PC-3 (cell line): ENCODE results near the gene MICOS13. TPM values are rescaled to one million over a fixed set of nuclear protein-coding genes. Genes with fewer than 3 reads are reported as not detected.
A peak's percentile ranks its signal among the peaks of the same experiment; 100 is the strongest.

Source experiments
- ATAC-seq: fragments of 200-7000 bp; cut with Tn5 transposase; 2 replicates; pipeline ENCODE4 v1.9.1; 2020; ENCODE audit warnings: mild to moderate bottlenecking, moderate library complexity
- BruUV-seq: library from RNA; stranded (reverse); fragments of 400-500 nt; replicated peaks from 2 replicates; lab custom pipeline; 2021; lab: Mats Ljungman, UMichigan
- CTCF ChIA-PET: fragments of 300-600 bp; sonication (Branson Sonifier 250); formaldehyde crosslinking; loops from one replicate; lab custom pipeline; 2022; ENCODE audit warnings: antibody characterized with exemption; lab: Charles Lee
- POLR2A ChIA-PET: fragments of 300-600 bp; sonication (Branson Sonifier 250); formaldehyde crosslinking; loops from one replicate; lab custom pipeline; 2022; ENCODE audit warnings: antibody characterized with exemption; ENCODE audit not compliant: unreplicated experiment; lab: Charles Lee
- DNase-seq: peaks from one replicate; pipeline ENCODE4 v3.0.0-alpha.2; 2015
- H2AFZ ChIP-seq: fragments of 300-600 bp; sonication (generic); 2 replicates; pipeline ENCODE4 v1.6.0; 2016; ENCODE audit warnings: antibody characterized with exemption, low read length
- H3F3A ChIP-seq: fragments of 300-600 bp; sonication (generic); one replicate; pipeline ENCODE4 v1.6.0; 2017; ENCODE audit warnings: antibody characterized with exemption, low read length, control low read depth, mild to moderate bottlenecking; ENCODE audit not compliant: unreplicated experiment
- H3K27ac ChIP-seq: fragments of 300-600 bp; sonication (generic); 2 replicates; pipeline ENCODE4 v1.5.1; 2016; ENCODE audit warnings: mild to moderate bottlenecking, low read length
- H3K27me3 ChIP-seq: fragments of 300-600 bp; sonication (generic); 2 replicates; pipeline ENCODE4 v1.6.1; 2016; ENCODE audit warnings: low read length, mixed read lengths
- H3K36me3 ChIP-seq: fragments of 300-600 bp; sonication (generic); 2 replicates; pipeline ENCODE4 v1.6.1; 2016; ENCODE audit warnings: low read depth, mixed run types, low read length, mixed read lengths
- H3K4me1 ChIP-seq: fragments of 300-600 bp; sonication (generic); 2 replicates; pipeline ENCODE4 v1.5.1; 2016; ENCODE audit warnings: low read length; ENCODE audit not compliant: insufficient read depth
- H3K4me2 ChIP-seq: fragments of 300-600 bp; sonication (generic); 2 replicates; pipeline ENCODE4 v1.6.0; 2016; ENCODE audit warnings: low read length
- H3K4me3 ChIP-seq: fragments of 300-600 bp; sonication (generic); 2 replicates; pipeline ENCODE4 v1.5.1; 2016; ENCODE audit warnings: mild to moderate bottlenecking, low read length, mixed read lengths
- H3K79me2 ChIP-seq: fragments of 300-600 bp; sonication (generic); 2 replicates; pipeline ENCODE4 v1.6.1; 2017; ENCODE audit warnings: low read length, mixed read lengths
- H3K9ac ChIP-seq: fragments of 300-600 bp; sonication (generic); 2 replicates; pipeline ENCODE4 v1.6.0; 2016; ENCODE audit warnings: mild to moderate bottlenecking, low read length
- H3K9me2 ChIP-seq: fragments of 300-600 bp; sonication (generic); replicated peaks from 2 replicates; pipeline ENCODE4 v1.6.1; 2016; ENCODE audit warnings: mixed run types, low read length, mixed read lengths
- H3K9me3 ChIP-seq: fragments of 300-600 bp; sonication (generic); 2 replicates; pipeline ENCODE4 v1.6.1; 2016; ENCODE audit warnings: low read length, mixed read lengths
- H4K20me1 ChIP-seq: fragments of 300-600 bp; sonication (generic); 2 replicates; pipeline ENCODE4 v1.6.1; 2016; ENCODE audit warnings: low read length, mixed read lengths
- EZH2 ChIP-seq: fragments of 300-600 bp; sonication (generic); IDR thresholded peaks from one replicate; pipeline ENCODE4 v1.6.1; 2017; ENCODE audit warnings: antibody characterized with exemption, mild to moderate bottlenecking, low read length; ENCODE audit not compliant: unreplicated experiment
- EZH2phosphoT487 ChIP-seq: fragments of 300-600 bp; sonication (generic); IDR thresholded peaks from 2 replicates; pipeline ENCODE4 v1.6.1; 2018; ENCODE audit warnings: mild to moderate bottlenecking, antibody characterized with exemption, low read length, borderline replicate concordance
- intact Hi-C: fragments of 100-400 bp; cut with micrococcal nuclease; formaldehyde crosslinking; loops from 2 replicates; pipeline ENCODE4 v1.9.0; 2023
- total RNA-seq: library from RNA; depleted of rRNA; stranded (reverse); fragments of >200 nt; gene quantifications from 2 replicates; pipeline ENCODE4 v1.2.3, GENCODE V29; 2014
- TF ChIP-seq, protein P1 (sequence below): fragments of 300-600 bp; sonication (generic); conservative IDR thresholded peaks from 2 replicates; pipeline ENCODE4 v1.5.1; 2017; ENCODE audit warnings: antibody characterized with exemption, low read depth, mild to moderate bottlenecking, low read length

MICOS13 gene
- total RNA-seq, 1 experiment from 2014 or later, result 456 TPM

DNA sequence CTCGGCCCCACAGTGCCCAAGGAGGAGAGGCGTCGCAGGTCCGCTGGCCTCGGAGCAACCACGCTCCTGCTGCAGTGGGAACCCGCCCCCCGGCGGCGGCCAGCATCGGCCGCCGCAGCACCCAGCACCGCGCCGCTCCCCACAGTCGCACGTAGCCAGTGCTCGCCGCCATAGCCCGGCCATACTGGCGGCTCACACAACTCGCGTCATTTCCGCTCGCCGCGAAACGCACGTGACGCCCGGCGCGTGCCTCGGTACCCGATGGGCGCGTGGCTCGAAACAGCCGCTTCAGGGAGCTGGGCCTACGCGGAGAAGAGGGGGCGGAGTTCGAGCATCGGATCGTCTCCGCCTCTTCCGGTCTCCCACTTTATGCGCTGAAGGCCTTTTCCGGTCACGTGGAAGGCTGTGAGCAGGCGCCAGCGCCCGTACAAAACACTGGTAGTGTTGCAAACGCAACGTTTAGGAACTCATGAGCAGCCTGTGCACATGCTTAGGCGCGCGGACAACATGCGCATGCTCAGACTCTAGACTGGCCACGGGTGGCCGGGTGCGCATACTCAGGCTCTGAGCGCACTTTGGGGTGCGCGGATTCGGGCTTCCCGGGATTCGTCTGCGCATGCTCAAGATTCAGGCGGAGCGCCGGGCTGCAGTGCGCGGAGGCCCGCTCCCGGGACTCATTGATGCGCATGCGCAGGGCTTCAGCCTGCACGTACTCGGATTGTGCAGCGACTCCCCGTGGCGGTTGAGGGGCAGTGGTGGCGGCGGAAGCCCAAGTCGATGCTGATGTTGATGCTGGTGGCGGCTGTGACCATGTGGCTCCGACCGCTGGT lies 39.9 kb upstream of the MICOS13 start, which contains the start of the genes CATSPERD and LONP1:
Gene CATSPERD (plus strand): TSS at position 677 of the 830 bp plus-strand sequence. CDS start 101 bp downstream, at position 778.
Gene LONP1 (minus strand): TSS at position 186 of the 830 bp plus-strand sequence. CDS start 14 bp downstream, at position 172.
- Histone ChIP-seq H2AFZ (peak within 1 kb of the TSS; percentile 98), H4K20me1 (peaks cover 25% of the 10 kb centered on the region), H3K36me3 (peaks cover 11% of the 10 kb centered on the region; the same call in 1 of the 2 replicates), H3K4me2 (peak within 1 kb of the TSS; percentile 84), H3K9ac (peak within 1 kb of the TSS; percentile 95), H3K4me3 (peak within 1 kb of the TSS; percentile 95), H3K79me2 (peaks cover 45% of the 10 kb centered on the region), H3F3A (no peaks in the 10 kb centered on the region), H3K27me3 (no peaks in the 10 kb centered on the region), H3K9me3 (no peaks in the 10 kb centered on the region), H3K27ac (peak within 1 kb of the TSS; percentile 93), H3K9me2 (no peaks in the 10 kb centered on the region), H3K4me1 (peaks cover 18% of the 10 kb centered on the region)
- ChIA-PET POLR2A (interaction anchor here (0.6 to 1.0 kb wide), 6 partner anchors 30 to 260 kb away, joined by 4 to 19 read pairs (median 8); partner anchors contain the start of genes RPL36 and VMAC), CTCF (interaction anchor here (0.5 to 1.5 kb wide), 4 partner anchors 30 to 673 kb away, joined by 3 to 9 read pairs (median 6); partner anchors contain the start of genes GTF2F1 and RPL36)
- ATAC-seq (peak; percentile 89), DNase-seq (peak; percentile 100)
- no TSS peak for BruUV-seq
- peak; percentile 55; the same call in 1 of the 2 replicates for TF ChIP-seq EZH2phosphoT487
- TF ChIP-seq, protein P1, sequence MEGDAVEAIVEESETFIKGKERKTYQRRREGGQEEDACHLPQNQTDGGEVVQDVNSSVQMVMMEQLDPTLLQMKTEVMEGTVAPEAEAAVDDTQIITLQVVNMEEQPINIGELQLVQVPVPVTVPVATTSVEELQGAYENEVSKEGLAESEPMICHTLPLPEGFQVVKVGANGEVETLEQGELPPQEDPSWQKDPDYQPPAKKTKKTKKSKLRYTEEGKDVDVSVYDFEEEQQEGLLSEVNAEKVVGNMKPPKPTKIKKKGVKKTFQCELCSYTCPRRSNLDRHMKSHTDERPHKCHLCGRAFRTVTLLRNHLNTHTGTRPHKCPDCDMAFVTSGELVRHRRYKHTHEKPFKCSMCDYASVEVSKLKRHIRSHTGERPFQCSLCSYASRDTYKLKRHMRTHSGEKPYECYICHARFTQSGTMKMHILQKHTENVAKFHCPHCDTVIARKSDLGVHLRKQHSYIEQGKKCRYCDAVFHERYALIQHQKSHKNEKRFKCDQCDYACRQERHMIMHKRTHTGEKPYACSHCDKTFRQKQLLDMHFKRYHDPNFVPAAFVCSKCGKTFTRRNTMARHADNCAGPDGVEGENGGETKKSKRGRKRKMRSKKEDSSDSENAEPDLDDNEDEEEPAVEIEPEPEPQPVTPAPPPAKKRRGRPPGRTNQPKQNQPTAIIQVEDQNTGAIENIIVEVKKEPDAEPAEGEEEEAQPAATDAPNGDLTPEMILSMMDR, result peak; percentile 92
- no peak for TF ChIP-seq EZH2
- intact Hi-C loops, result loop anchor here (1.0 to 2.0 kb wide), 3 partner anchors 30 to 71 kb away; partner anchors contain the start of genes DUS3L and RPL36

DNA sequence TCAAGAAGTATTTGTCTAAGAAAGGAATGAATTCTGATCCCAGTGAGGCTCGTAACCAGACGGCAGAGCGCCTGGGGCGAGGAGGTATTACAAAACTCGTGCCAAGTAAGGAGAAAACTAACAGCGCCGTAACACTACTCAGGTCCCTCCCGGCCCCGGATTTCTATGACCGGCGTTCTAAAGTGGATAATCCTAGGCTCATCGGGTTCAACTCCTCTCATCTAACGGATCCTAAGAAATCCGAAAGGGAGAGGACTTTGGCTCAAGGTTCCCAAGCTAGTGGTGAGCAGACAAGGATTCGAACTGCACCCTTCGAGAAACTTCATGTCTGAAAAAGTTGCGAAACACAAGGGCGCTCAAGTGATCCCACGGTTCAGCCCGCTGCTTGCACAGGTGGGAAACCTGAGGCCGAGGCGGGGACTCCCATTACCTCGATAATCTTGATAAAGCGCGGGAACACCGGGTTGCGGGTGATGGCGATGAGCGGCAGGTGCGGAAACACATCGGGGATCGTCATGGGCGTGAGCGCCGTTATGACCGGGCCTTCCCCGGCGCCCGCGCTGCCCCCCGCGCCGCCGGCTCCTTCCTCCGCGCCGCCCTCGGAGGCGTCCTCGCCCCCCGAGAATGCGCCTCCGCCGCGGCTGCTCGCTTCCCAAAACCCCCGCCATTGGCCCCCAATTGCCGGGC lies 39.1 kb upstream of the MICOS13 start:
- Histone ChIP-seq H4K20me1 (peaks cover 25% of the 10 kb centered on the region), H3K27ac (peak overlapping the region; percentile 93), H3K4me1 (peaks cover 18% of the 10 kb centered on the region), H3K4me3 (peak overlapping the region; percentile 95), H3K9ac (peak overlapping the region; percentile 95), H3F3A (no peaks in the 10 kb centered on the region), H3K9me2 (no peaks in the 10 kb centered on the region), H2AFZ (peak overlapping the region; percentile 98), H3K9me3 (no peaks in the 10 kb centered on the region), H3K79me2 (peaks cover 51% of the 10 kb centered on the region), H3K4me2 (peak overlapping the region; percentile 84), H3K27me3 (no peaks in the 10 kb centered on the region), H3K36me3 (peaks cover 11% of the 10 kb centered on the region; the same call in 1 of the 2 replicates)
- intact Hi-C loops, result no loop called here
- TF ChIP-seq, protein P1, result no peak
- TF ChIP-seq EZH2, result no peak
- TF ChIP-seq EZH2phosphoT487, result no peak
- DNase-seq (no peak), ATAC-seq (no peak)
- POLR2A ChIA-PET, result interaction anchor here (0.6 to 1.0 kb wide), 3 partner anchors 30 to 185 kb away, joined by 4 to 19 read pairs (median 11); partner anchors contain the start of genes RPL36 and VMAC
- CTCF ChIA-PET, result interaction anchor here (0.5 to 1.5 kb wide), 3 partner anchors 30 to 172 kb away, joined by 4 to 9 read pairs (median 8); partner anchors contain the start of gene RPL36
- BruUV-seq, result TSS peak; percentile 68
